HCT116 (cell line): ENCODE results near the gene RHEB.

Source experiments
- CTCF ChIP-seq, 3 experiments: fragments of 200-600 bp in 1 of 3; sonication (generic) in 1 of 3; IDR thresholded peaks in 2 of 3; conservative IDR thresholded peaks in 1 of 3; 2 replicates each; pipeline ENCODE4 v1.5.1; 2012 to 2017; ENCODE audit warnings: low read depth in 2 of 3, low read length in 2 of 3, antibody characterized with exemption in 1 of 3, borderline replicate concordance in 1 of 3, control low read depth in 1 of 3, mild to moderate bottlenecking in 1 of 3, mixed read lengths in 1 of 3, mixed run types in 1 of 3, moderate library complexity in 1 of 3; ENCODE audit not compliant: insufficient read depth in 1 of 3
- ELF1 ChIP-seq: IDR thresholded peaks from 2 replicates; pipeline ENCODE4 v1.6.1; 2012; ENCODE audit warnings: low read depth, borderline replicate concordance
- EZH2 ChIP-seq: fragments of 200-600 bp; sonication (generic); IDR thresholded peaks from 2 replicates; pipeline ENCODE4 v1.6.1; 2017; ENCODE audit warnings: antibody characterized with exemption, mixed run types
- EZH2phosphoT487 ChIP-seq: fragments of 200-600 bp; IDR thresholded peaks from 2 replicates; pipeline ENCODE4 v1.6.1; 2018; ENCODE audit warnings: antibody characterized with exemption, borderline replicate concordance
- POLR2A ChIP-seq: IDR thresholded peaks from 2 replicates; pipeline ENCODE4 v1.7.0; 2011; ENCODE audit warnings: borderline replicate concordance; ENCODE audit not compliant: insufficient read depth, insufficient read length; ENCODE audit errors: extremely low read depth
- SIN3A ChIP-seq: IDR thresholded peaks from 2 replicates; pipeline ENCODE4 v1.6.1; 2012; ENCODE audit warnings: low read depth

GRCh38 chr7:151565541-151565940 is 45.8 kb upstream of the RHEB start:
- TF ChIP-seq POLR2A (no peak), EZH2phosphoT487 (no peak), EZH2 (no peak), ELF1 (no peak), CTCF (IDR thresholded peaks at IDR 0.05 in 2 of 3, conservative IDR thresholded peaks at IDR 0.05 in 1 of 3; ENCODE audit: borderline replicate concordance in 1 of 3, insufficient read depth in 1 of 3, low read depth in 2 of 3, low read length in 2 of 3) (no peak), SIN3A (no peak)
